Lung (tissue), 12 donors: ENCODE measurements around the gene ASCC2. TPM values are rescaled to one million over a fixed set of nuclear protein-coding genes. Genes with fewer than 3 reads are reported as not detected.

Source experiments
- ATAC-seq: fragments of 200-7000 bp; cut with Tn5 transposase; one replicate; pipeline ENCODE4 v1.9.1; 2020; ENCODE audit warnings: moderate number of reproducible peaks; ENCODE audit not compliant: insufficient read depth, low FRiP score
- DNase-seq, 3 donors: peaks; one replicate each; pipeline ENCODE4 v3.0.0-alpha.2; 2013 to 2017
- H3K27ac ChIP-seq, 2 donors: one replicate each; pipeline ENCODE4 v1.5.1; 2013; ENCODE audit warnings: mild to moderate bottlenecking in 2 of 2, moderate library complexity in 2 of 2, control low read depth in 1 of 2, inconsistent platforms in 1 of 2, low read depth in 1 of 2, low read length in 1 of 2
- H3K27me3 ChIP-seq, 3 donors: one replicate each; pipeline ENCODE4 v1.5.1; 2013; ENCODE audit warnings: low read length in 2 of 3; ENCODE audit not compliant: control insufficient read depth in 3 of 3, insufficient read depth in 3 of 3
- H3K36me3 ChIP-seq, 4 donors: one replicate each; pipeline ENCODE4 v1.5.1; 2013; ENCODE audit warnings: low read length in 4 of 4, mild to moderate bottlenecking in 1 of 4, moderate library complexity in 1 of 4; ENCODE audit not compliant: control insufficient read depth in 4 of 4, insufficient read depth in 4 of 4
- H3K4me1 ChIP-seq, 5 donors: one replicate each; pipeline ENCODE4 v1.5.1; 2013; ENCODE audit warnings: low read length in 5 of 5, mild to moderate bottlenecking in 2 of 5, moderate library complexity in 1 of 5; ENCODE audit not compliant: control insufficient read depth in 5 of 5, insufficient read depth in 5 of 5
- H3K4me3 ChIP-seq: one replicate; pipeline ENCODE4 v1.5.1; 2013; ENCODE audit warnings: mild to moderate bottlenecking, control low read depth, moderate library complexity
- H3K9ac ChIP-seq, 2 donors: one replicate each; pipeline ENCODE4 v1.5.1; 2013; ENCODE audit warnings: low read length in 2 of 2, control low read depth in 1 of 2; ENCODE audit not compliant: insufficient read depth in 1 of 2
- H3K9me3 ChIP-seq, 4 donors: one replicate each; pipeline ENCODE4 v1.5.1; 2013; ENCODE audit warnings: low read length in 3 of 4, mild to moderate bottlenecking in 1 of 4, moderate library complexity in 1 of 4; ENCODE audit not compliant: control insufficient read depth in 4 of 4, insufficient read depth in 3 of 4
- WGBS, 2 donors: extraction: QIAGEN DNeasy Blood & Tissue Kit; methylation state at CpG; one replicate each; pipeline ENCODE4 v1.1.7; 2013; 5-methylcytosine and 5-hydroxymethylcytosine counted together
- polyA plus RNA-seq, 2 donors: library from polyadenylated mRNA; stranded (reverse); fragments of 200-250 nt; gene quantifications; one replicate each; pipeline ENCODE4 v1.2.1, GENCODE V29; 2013
- total RNA-seq, 2 donors: library from RNA; depleted of rRNA in 1 of 2; stranded (reverse); fragments of >200 nt in 1 of 2; gene quantifications; one replicate each; pipeline ENCODE4 v1.2.1, GENCODE V29; 2014 to 2021
- TF ChIP-seq, protein P1 (sequence below): IDR thresholded peaks from 2 replicates; pipeline ENCODE4 v1.5.1; 2012; ENCODE audit warnings: mild to moderate bottlenecking; ENCODE audit errors: control extremely low read depth, extremely low read depth
- donor health status: control.
- donor health status: control.
- donor health status: Bipolar disorder and iron deficiency.
- donor health status: healthy.
- donor health status: DM: yes; HTN: yes; CAD: no.

Gene ASCC2
- total and polyA plus RNA-seq, 4 donors, result 38.6 to 61.6 (median 53.6) TPM

DNA sequence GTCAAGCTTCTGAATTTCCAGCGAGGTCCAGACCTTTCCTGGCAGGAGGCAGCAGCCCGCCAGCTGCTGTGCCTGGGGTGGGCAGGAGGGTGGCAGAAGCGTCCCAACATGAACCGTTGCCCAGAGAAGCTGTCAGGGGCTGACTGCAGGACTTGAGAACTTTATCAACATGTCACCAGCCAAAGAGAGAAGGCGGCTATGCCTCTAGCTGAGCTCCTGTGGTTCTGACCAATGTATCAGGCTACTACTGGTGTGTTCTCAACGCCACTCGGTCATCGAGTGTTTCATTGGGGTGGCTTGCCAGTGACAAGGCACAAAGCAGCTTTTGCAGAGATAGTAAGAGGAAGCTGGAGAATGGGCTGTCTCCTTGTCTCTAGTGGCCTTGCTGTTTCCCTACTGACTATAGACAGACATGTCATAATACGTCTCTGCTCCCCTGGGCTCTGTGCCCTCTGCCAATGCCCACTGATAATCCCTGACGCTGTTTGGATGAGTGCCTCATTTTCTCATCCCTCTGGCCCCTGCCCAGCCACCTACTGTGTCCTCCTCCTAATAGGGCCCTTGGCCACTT is 17.6 kb upstream of the ASCC2 start:
- Histone ChIP-seq H3K27me3 (no peaks in the 10 kb centered on the region), H3K4me1 (peaks cover 0 to 2% (median 0%) of the 10 kb centered on the region in 5 donors), H3K9ac (no peak overlapping the region), H3K4me3 (no peak overlapping the region), H3K27ac (peak overlapping the region in 1 of 2 donors; percentile 43), H3K9me3 (no peaks in the 10 kb centered on the region), H3K36me3 (no peaks in the 10 kb centered on the region)
- TF ChIP-seq, protein P1, sequence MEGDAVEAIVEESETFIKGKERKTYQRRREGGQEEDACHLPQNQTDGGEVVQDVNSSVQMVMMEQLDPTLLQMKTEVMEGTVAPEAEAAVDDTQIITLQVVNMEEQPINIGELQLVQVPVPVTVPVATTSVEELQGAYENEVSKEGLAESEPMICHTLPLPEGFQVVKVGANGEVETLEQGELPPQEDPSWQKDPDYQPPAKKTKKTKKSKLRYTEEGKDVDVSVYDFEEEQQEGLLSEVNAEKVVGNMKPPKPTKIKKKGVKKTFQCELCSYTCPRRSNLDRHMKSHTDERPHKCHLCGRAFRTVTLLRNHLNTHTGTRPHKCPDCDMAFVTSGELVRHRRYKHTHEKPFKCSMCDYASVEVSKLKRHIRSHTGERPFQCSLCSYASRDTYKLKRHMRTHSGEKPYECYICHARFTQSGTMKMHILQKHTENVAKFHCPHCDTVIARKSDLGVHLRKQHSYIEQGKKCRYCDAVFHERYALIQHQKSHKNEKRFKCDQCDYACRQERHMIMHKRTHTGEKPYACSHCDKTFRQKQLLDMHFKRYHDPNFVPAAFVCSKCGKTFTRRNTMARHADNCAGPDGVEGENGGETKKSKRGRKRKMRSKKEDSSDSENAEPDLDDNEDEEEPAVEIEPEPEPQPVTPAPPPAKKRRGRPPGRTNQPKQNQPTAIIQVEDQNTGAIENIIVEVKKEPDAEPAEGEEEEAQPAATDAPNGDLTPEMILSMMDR, result no peak
- no peak for ATAC-seq
- no peak for DNase-seq
- 57 to 60% methylated on average over 10 of the region's 10 CpGs for WGBS, 2 donors

DNA sequence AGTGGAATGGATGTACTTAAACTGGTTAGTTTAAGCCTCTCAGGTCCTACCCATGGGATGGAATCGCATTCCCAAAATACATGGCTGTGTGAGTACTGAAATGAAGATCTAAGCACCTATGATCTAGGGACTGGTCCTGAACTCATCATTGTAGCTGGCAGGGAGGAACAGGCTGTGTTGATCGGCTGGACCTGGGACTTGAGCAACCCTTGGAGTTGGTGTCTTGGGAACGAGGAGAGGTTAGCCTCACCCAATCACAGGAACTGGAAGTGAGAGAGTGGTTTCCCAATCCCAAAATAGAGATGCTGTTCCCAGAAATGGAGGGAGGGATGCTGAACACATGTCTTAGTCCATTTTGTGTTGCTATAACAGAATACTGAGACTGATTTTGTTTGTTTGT is 16.4 kb upstream of the ASCC2 start:
- Histone ChIP-seq H3K36me3 (no peaks in the 10 kb centered on the region), H3K4me1 (peaks cover 0 to 2% (median 0%) of the 10 kb centered on the region in 5 donors), H3K27ac (no peak overlapping the region), H3K27me3 (no peaks in the 10 kb centered on the region), H3K4me3 (no peak overlapping the region), H3K9ac (no peak overlapping the region), H3K9me3 (no peaks in the 10 kb centered on the region)
- WGBS, 2 donors, result 50 to 71% methylated on average over 3 of the region's 3 CpGs
- DNase-seq, result no peak
- ATAC-seq, result no peak
- TF ChIP-seq, protein P1, result no peak

DNA sequence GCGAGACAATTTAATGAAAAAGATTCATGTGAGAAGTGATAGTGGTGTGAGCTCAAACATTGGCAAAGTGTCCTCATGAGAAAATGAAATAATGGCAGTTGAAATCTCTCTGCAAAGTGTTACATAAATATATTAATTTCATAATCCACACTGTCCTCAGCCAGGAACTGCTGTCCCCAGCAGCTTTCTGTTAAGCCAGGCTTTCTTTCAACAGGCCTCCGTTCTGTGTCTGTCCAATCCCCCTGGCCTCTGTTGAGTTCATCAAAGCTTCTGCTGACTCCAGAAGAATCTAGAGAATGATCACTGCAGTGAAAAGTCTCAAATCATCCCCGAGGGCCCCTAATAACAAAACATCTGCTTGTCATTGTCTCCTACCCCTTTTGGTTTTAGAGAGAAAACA is 10.0 kb upstream of the ASCC2 start:
- H3K4me1 ChIP-seq, result no peaks in the 10 kb centered on the region
- ATAC-seq, result no peak
- H3K9ac ChIP-seq, result no peak overlapping the region
- H3K27ac ChIP-seq, result no peak overlapping the region
- H3K36me3 ChIP-seq, result no peaks in the 10 kb centered on the region
- DNase-seq, result peak in 2 of 3 donors; percentile 12 to 20
- WGBS, 2 donors, result 36 to 57% methylated on average over 3 of the region's 3 CpGs
- H3K4me3 ChIP-seq, result no peak overlapping the region
- peaks cover 0 to 2% (median 0%) of the 10 kb centered on the region in 4 donors for H3K9me3 ChIP-seq
- TF ChIP-seq, protein P1, result no peak
- no peaks in the 10 kb centered on the region for H3K27me3 ChIP-seq

DNA sequence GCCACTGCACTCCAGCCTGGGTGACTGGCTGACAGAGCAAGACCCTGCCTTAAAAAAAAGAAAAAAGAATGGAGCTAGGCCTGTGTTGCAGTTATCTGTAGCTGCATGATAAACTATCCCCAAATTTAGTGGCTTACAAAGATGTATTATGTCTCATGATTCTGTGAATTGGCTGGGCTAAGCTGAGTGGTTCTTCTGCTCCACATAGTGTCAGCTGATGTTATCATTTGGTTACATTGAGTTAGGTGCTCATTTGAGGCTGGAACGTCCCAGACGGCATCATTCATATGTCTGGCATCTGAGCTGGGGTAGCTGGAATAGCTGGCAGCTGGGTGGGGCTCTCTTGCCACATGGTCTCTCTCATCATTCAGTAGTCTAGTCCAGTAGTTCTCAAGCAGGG is 8.2 kb upstream of the ASCC2 start:
- H3K27me3 ChIP-seq, result no peaks in the 10 kb centered on the region
- TF ChIP-seq, protein P1, result no peak
- H3K4me1 ChIP-seq, result no peaks in the 10 kb centered on the region
- DNase-seq (no peak), ATAC-seq (no peak)
- 98 to 100% methylated on average over 2 of the region's 2 CpGs for WGBS, 2 donors
- peaks cover 0 to 2% (median 0%) of the 10 kb centered on the region in 4 donors for H3K9me3 ChIP-seq
- H3K9ac ChIP-seq, result no peak overlapping the region
- no peaks in the 10 kb centered on the region for H3K36me3 ChIP-seq
- no peak overlapping the region for H3K27ac ChIP-seq
- no peak overlapping the region for H3K4me3 ChIP-seq
